MCF 10A (cell line): ENCODE results near the gene PTPRN2. TPM values are rescaled to one million over a fixed set of nuclear protein-coding genes. Genes with fewer than 3 reads are reported as not detected.

Source experiments
- BruUV-seq: library from RNA; stranded (reverse); fragments of 400-500 nt; replicated peaks from 2 replicates; lab custom pipeline; 2021; lab: Mats Ljungman, UMichigan
- CTCF ChIA-PET: fragments of 300-600 bp; sonication (Branson Sonifier 250); formaldehyde crosslinking; extraction: SDS; loops from one replicate; lab custom pipeline; 2021; ENCODE audit warnings: antibody characterized with exemption, inconsistent platforms; lab: Yijun Ruan, JAX
- POLR2A ChIA-PET: fragments of 300-600, 350-650 bp; sonication (Branson Sonifier 250); formaldehyde crosslinking; extraction: SDS; loops from one replicate; lab custom pipeline; 2020; ENCODE audit warnings: antibody characterized with exemption, inconsistent platforms; lab: Yijun Ruan, JAX
- DNase-seq: peaks from one replicate; pipeline ENCODE4 v3.0.0-alpha.2; 2018; ENCODE audit not compliant: unreplicated experiment
- H3K27ac Mint-ChIP-seq: one replicate; pipeline ENCODE4 v1.8.0; 2022; ENCODE audit warnings: mild to moderate bottlenecking, low read depth, mixed read lengths; ENCODE audit not compliant: unreplicated experiment
- H3K27me3 Mint-ChIP-seq: one replicate; pipeline ENCODE4 v1.8.0; 2022; ENCODE audit warnings: mixed read lengths; ENCODE audit not compliant: insufficient read depth, unreplicated experiment
- H3K36me3 Mint-ChIP-seq: one replicate; pipeline ENCODE4 v1.8.0; 2022; ENCODE audit warnings: mild to moderate bottlenecking, moderate library complexity, mixed read lengths; ENCODE audit not compliant: insufficient read depth, unreplicated experiment
- H3K4me1 Mint-ChIP-seq: one replicate; pipeline ENCODE4 v1.8.0; 2022; ENCODE audit warnings: mixed read lengths; ENCODE audit not compliant: insufficient read depth, unreplicated experiment
- H3K4me3 Mint-ChIP-seq: one replicate; pipeline ENCODE4 v1.8.0; 2022; ENCODE audit warnings: mild to moderate bottlenecking, moderate library complexity, mixed read lengths; ENCODE audit not compliant: unreplicated experiment
- H3K9me3 Mint-ChIP-seq: one replicate; pipeline ENCODE4 v1.8.0; 2022; ENCODE audit warnings: mixed read lengths; ENCODE audit not compliant: unreplicated experiment
- CTCF ChIP-seq: fragments of 200-600 bp; IDR thresholded peaks from one replicate; pipeline ENCODE4 v1.8.0; 2022; ENCODE audit warnings: antibody characterized with exemption, mild to moderate bottlenecking; ENCODE audit not compliant: unreplicated experiment
- intact Hi-C: fragments of 100-400 bp; cut with micrococcal nuclease; formaldehyde crosslinking; loops from 2 replicates; pipeline ENCODE4 v1.14.1; 2022
- total RNA-seq: library from RNA; stranded (reverse); gene quantifications from 2 replicates; pipeline ENCODE4 v1.2.3, GENCODE V29; 2022

Gene PTPRN2
- total RNA-seq, 1 experiment from 2014 or later, result 4.5 TPM

- ChIA-PET CTCF (no interaction called here), POLR2A (no interaction called here)
- no peaks in the 10 kb centered on the region for H3K4me1 Mint-ChIP-seq
- no peaks in the 10 kb centered on the region for H3K36me3 Mint-ChIP-seq
- no TSS peak for BruUV-seq
- intact Hi-C loops, result no loop called here
- no peaks in the 10 kb centered on the region for H3K27me3 Mint-ChIP-seq
- TF ChIP-seq CTCF, result no peak
- H3K4me3 Mint-ChIP-seq, result no peak overlapping the region
- H3K27ac Mint-ChIP-seq, result no peak overlapping the region
- DNase-seq, result no peak
- no peaks in the 10 kb centered on the region for H3K9me3 Mint-ChIP-seq
Observed at GRCh38 chr7:157846271-157846670, 741.4 kb downstream of the PTPRN2 start.

- intact Hi-C loops, result no loop called here
- Mint-ChIP-seq H3K9me3 (no peaks in the 10 kb centered on the region), H3K27me3 (no peaks in the 10 kb centered on the region), H3K36me3 (no peaks in the 10 kb centered on the region), H3K4me3 (no peak overlapping the region), H3K4me1 (no peaks in the 10 kb centered on the region), H3K27ac (no peak overlapping the region)
- CTCF ChIA-PET, result no interaction called here
- no TSS peak for BruUV-seq
- peak; percentile 2 for DNase-seq
- TF ChIP-seq CTCF, result no peak
- POLR2A ChIA-PET, result no interaction called here
Observed at GRCh38 chr7:157845203-157845835, 742.3 kb downstream of the PTPRN2 start.

GRCh38 chr7:157844611-157845010, 743.0 kb downstream of the PTPRN2 start:
- no peak overlapping the region for H3K27ac Mint-ChIP-seq
- no peaks in the 10 kb centered on the region for H3K9me3 Mint-ChIP-seq
- TF ChIP-seq CTCF, result no peak
- BruUV-seq, result no TSS peak
- POLR2A ChIA-PET, result no interaction called here
- no peak for DNase-seq
- CTCF ChIA-PET, result no interaction called here
- no peaks in the 10 kb centered on the region for H3K27me3 Mint-ChIP-seq
- no peaks in the 10 kb centered on the region for H3K4me1 Mint-ChIP-seq
- intact Hi-C loops, result no loop called here
- H3K36me3 Mint-ChIP-seq, result no peaks in the 10 kb centered on the region
- no peak overlapping the region for H3K4me3 Mint-ChIP-seq

- ChIA-PET CTCF (no interaction called here), POLR2A (no interaction called here)
- intact Hi-C loops, result no loop called here
- H3K4me1 Mint-ChIP-seq, result no peaks in the 10 kb centered on the region
- H3K27me3 Mint-ChIP-seq, result no peaks in the 10 kb centered on the region
- H3K27ac Mint-ChIP-seq, result no peak overlapping the region
- no peaks in the 10 kb centered on the region for H3K36me3 Mint-ChIP-seq
- H3K4me3 Mint-ChIP-seq, result no peak overlapping the region
- no peak for DNase-seq
- no peak for TF ChIP-seq CTCF
- no peaks in the 10 kb centered on the region for H3K9me3 Mint-ChIP-seq
- BruUV-seq, result no TSS peak
Observed at GRCh38 chr7:157844141-157844540, 743.5 kb downstream of the PTPRN2 start.
